A549 (cell line): ENCODE data around the gene GALNT5. TPM values are rescaled to one million over a fixed set of nuclear protein-coding genes. Genes with fewer than 3 reads are reported as not detected.

Source experiments
- ATAC-seq, 2 experiments: fragments of 200-7000 bp in 1 of 2; fragments of >200 bp in 1 of 2; cut with Nextera tagmentation in 1 of 2; cut with Tn5 transposase in 1 of 2; 3 replicates each; pipeline versions ENCODE4 v1.8.0 to v1.9.1; 2018 to 2020; ENCODE audit warnings: mild to moderate bottlenecking in 1 of 2, moderate library complexity in 1 of 2
- CTCF ChIA-PET: fragments of 300-600 bp; sonication (Branson Sonifier 250); formaldehyde crosslinking; extraction: SDS; loops from one replicate; lab custom pipeline; 2021; ENCODE audit warnings: antibody characterized with exemption, inconsistent platforms; lab: Yijun Ruan, JAX
- POLR2A ChIA-PET: fragments of 350-600 bp; formaldehyde crosslinking; extraction: SDS; loops from one replicate; lab custom pipeline; 2021; ENCODE audit warnings: antibody characterized with exemption, inconsistent platforms; lab: Yijun Ruan, JAX
- DNase-seq, 2 experiments: peaks; one replicate each; pipeline versions ENCODE4 v3.0.0 to v3.0.0-alpha.2; 2011 to 2016; ENCODE audit warnings: low read depth in 1 of 2, low spot score in 1 of 2
- FAIRE-seq: peaks from 2 replicates; lab custom pipeline; 2011; peaks lifted over from hg19 to GRCh38; lab: Jason Lieb, UNC
- H3K27ac ChIP-seq, 2 experiments: fragments of >200 bp; sonication (Bioruptor Twin); formaldehyde crosslinking; 3 replicates each; pipeline ENCODE4 v1.5.1; 2016 to 2017
- H3K4me1 ChIP-seq: fragments of >200 bp; sonication (Bioruptor Twin); formaldehyde crosslinking; 3 replicates; pipeline ENCODE4 v1.6.1; 2016
- H3K4me2 ChIP-seq: fragments of >200 bp; sonication (Bioruptor Twin); formaldehyde crosslinking; 3 replicates; pipeline ENCODE4 v1.6.1; 2016
- H3K4me3 ChIP-seq: fragments of >200 bp; sonication (Bioruptor Twin); formaldehyde crosslinking; 3 replicates; pipeline ENCODE4 v1.5.1; 2016
- H3K9me3 ChIP-seq: fragments of >200 bp; sonication (Bioruptor Twin); formaldehyde crosslinking; 3 replicates; pipeline ENCODE4 v1.6.1; 2016
- CBX2 ChIP-seq: fragments of 200-600 bp; sonication (generic); IDR thresholded peaks from 2 replicates; pipeline ENCODE4 v1.6.1; 2016; ENCODE audit warnings: low read depth, mild to moderate bottlenecking, borderline replicate concordance
- CBX8 ChIP-seq: fragments of 200-600 bp; sonication (generic); IDR thresholded peaks from 2 replicates; pipeline ENCODE4 v1.6.1; 2016
- CEBPB ChIP-seq, 2 experiments: fragments of >200 bp in 1 of 2; sonication (Bioruptor Twin) in 1 of 2; formaldehyde crosslinking in 1 of 2; IDR thresholded peaks; 2 replicates each; pipeline ENCODE4 v1.6.1; 2012 to 2016
- FOSL2 ChIP-seq, 2 experiments: fragments of 450-650 bp in 1 of 2; fragments of >200 bp in 1 of 2; sonication (Bioruptor Twin) in 1 of 2; formaldehyde crosslinking; IDR thresholded peaks; 2 replicates each; pipeline versions ENCODE4 v1.5.0 to v1.6.1; 2016 to 2020; ENCODE audit warnings: mild to moderate bottlenecking in 1 of 2, moderate library complexity in 1 of 2
- FOXS1 ChIP-seq: fragments of 250-450 bp; sonication (Bioruptor Pico); IDR thresholded peaks from 2 replicates; pipeline ENCODE4 v1.5.0; 2020; ENCODE audit warnings: mild to moderate bottlenecking, moderate library complexity
- HOXA7 ChIP-seq: fragments of 250-450 bp; sonication (Bioruptor Pico); IDR thresholded peaks from 2 replicates; pipeline ENCODE4 v1.5.0; 2020; ENCODE audit warnings: mild to moderate bottlenecking, moderate library complexity
- HOXB13 ChIP-seq: fragments of 250-450 bp; sonication (Bioruptor Pico); IDR thresholded peaks from 2 replicates; pipeline ENCODE4 v1.5.0; 2020; ENCODE audit warnings: low read depth, mild to moderate bottlenecking, moderate library complexity
- JUNB ChIP-seq: fragments of >200 bp; sonication (Bioruptor Twin); formaldehyde crosslinking; IDR thresholded peaks from 2 replicates; pipeline ENCODE4 v1.6.1; 2016
- KDM1A ChIP-seq: fragments of 200-600 bp; sonication (generic); IDR thresholded peaks from 2 replicates; pipeline ENCODE4 v1.6.1; 2016; ENCODE audit warnings: low read depth, mild to moderate bottlenecking
- KDM5A ChIP-seq: fragments of 200-600 bp; sonication (generic); IDR thresholded peaks from 2 replicates; pipeline ENCODE4 v1.6.1; 2016; ENCODE audit warnings: antibody characterized with exemption, mild to moderate bottlenecking
- MAZ ChIP-seq: fragments of 150-350 bp; IDR thresholded peaks from 2 replicates; pipeline ENCODE4 v1.6.1; 2014; ENCODE audit warnings: antibody characterized with exemption, low read depth, low read length, borderline replicate concordance
- MYC ChIP-seq: IDR thresholded peaks from 2 replicates; pipeline ENCODE4 v1.6.1; 2012; ENCODE audit warnings: mild to moderate bottlenecking, inconsistent platforms, low read length, improper control_type of control experiment, borderline replicate concordance
- NR3C1 ChIP-seq: fragments of >200 bp; sonication (Bioruptor Twin); formaldehyde crosslinking; IDR thresholded peaks from 3 replicates; pipeline ENCODE4 v1.6.1; 2017
- POLR2AphosphoS2 ChIP-seq: conservative IDR thresholded peaks from 2 replicates; pipeline ENCODE4 v1.6.1; 2012; ENCODE audit warnings: low read length, improper control_type of control experiment, inconsistent platforms
- RARB ChIP-seq: fragments of 250-450 bp; sonication (Bioruptor Pico); IDR thresholded peaks from 2 replicates; pipeline ENCODE4 v1.8.0; 2021; ENCODE audit warnings: mild to moderate bottlenecking, moderate library complexity
- TP53 ChIP-seq: fragments of 250-450 bp; sonication (Bioruptor Pico); IDR thresholded peaks from 2 replicates; pipeline ENCODE4 v1.5.0; 2021; ENCODE audit warnings: mild to moderate bottlenecking, moderate library complexity
- ZNF302 ChIP-seq: fragments of 250-450 bp; sonication (Bioruptor Pico); IDR thresholded peaks from 2 replicates; pipeline ENCODE4 v1.9.0; 2021; ENCODE audit warnings: inconsistent platforms, mild to moderate bottlenecking, moderate library complexity
- ZSCAN20 ChIP-seq: fragments of 250-450 bp; sonication (Bioruptor Pico); IDR thresholded peaks from 2 replicates; pipeline ENCODE4 v1.8.0; 2022; ENCODE audit warnings: mild to moderate bottlenecking, moderate library complexity
- WGBS: methylation state at CpG from one replicate; pipeline ENCODE4 v1.1.6; 2017; ENCODE audit errors: missing lambda C conversion rate; 5-methylcytosine and 5-hydroxymethylcytosine counted together
- polyA plus RNA-seq, 4 experiments: library from polyadenylated mRNA; depleted of rRNA in 3 of 4; stranded (reverse); fragments of >200 nt; fragmentation: RNase III in 1 of 4; extraction: RNeasy Plus Mini Kit Qiagen cat#74134 plus additional on column Dnase treatment in 1 of 4; gene quantifications; 2 replicates in 3 of 4; 3 replicates in 1 of 4; pipeline ENCODE4 v1.2.3, GENCODE V29; 2011 to 2017
- TF ChIP-seq, protein P1 (sequence below): IDR thresholded peaks from 2 replicates; pipeline ENCODE4 v1.6.1; 2012
- TF ChIP-seq, protein P2 (sequence below): fragments of 450-650 bp; IDR thresholded peaks from 2 replicates; pipeline ENCODE4 v1.6.1; 2014; ENCODE audit warnings: antibody characterized with exemption
- TF ChIP-seq, protein P3 (sequence below): IDR thresholded peaks from 2 replicates; pipeline ENCODE4 v1.6.1; 2012
- TF ChIP-seq, protein P4 (sequence below): fragments of 250-450 bp; sonication (Bioruptor Pico); IDR thresholded peaks from 2 replicates; pipeline ENCODE4 v1.5.0; 2020; ENCODE audit warnings: low read depth, mild to moderate bottlenecking, moderate library complexity
- TF ChIP-seq, protein P5 (sequence below): fragments of 250-450 bp; sonication (Bioruptor Pico); IDR thresholded peaks from 2 replicates; pipeline ENCODE4 v1.5.0; 2021; ENCODE audit warnings: mild to moderate bottlenecking, moderate library complexity, borderline replicate concordance
- TF ChIP-seq, protein P6 (sequence below): IDR thresholded peaks from 2 replicates; pipeline ENCODE4 v1.6.1; 2012; ENCODE audit warnings: low read depth, borderline replicate concordance
- TF ChIP-seq, protein P7 (sequence below): fragments of >200 bp; sonication (Bioruptor Twin); formaldehyde crosslinking; IDR thresholded peaks from 2 replicates; pipeline ENCODE4 v1.6.1; 2016

Gene GALNT5
- polyA plus RNA-seq, 2 of the 4 experiments (the other 2 are of a cell fraction) = 2.9 to 3.0 TPM

DNA sequence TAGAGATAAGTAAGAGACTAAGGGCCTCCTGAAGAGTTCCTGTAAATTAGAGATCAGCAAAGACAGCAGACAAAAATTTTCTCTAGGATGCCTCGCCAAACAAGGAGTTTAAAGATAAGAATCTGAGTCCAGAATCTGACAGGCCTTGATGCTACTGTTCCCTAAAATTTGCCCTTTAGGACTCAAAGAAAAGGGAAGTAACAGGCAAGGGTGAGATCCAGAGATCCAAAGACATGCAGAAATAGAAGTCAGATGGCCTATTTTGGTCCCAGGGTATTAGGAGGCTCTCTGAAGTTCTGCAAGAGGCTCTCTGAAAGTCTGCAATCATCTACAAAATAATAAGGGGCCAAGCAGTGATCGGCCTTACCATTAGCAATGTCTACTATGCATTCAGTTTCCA lies 33.0 kb downstream of the GALNT5 start:
- ATAC-seq (peak; percentile 30 to 42; a peak in 2 of 6 replicates), DNase-seq (no peak), FAIRE-seq (no peak)
- Histone ChIP-seq H3K4me1 (peaks cover 17% of the 10 kb centered on the region), H3K4me3 (no peak overlapping the region), H3K9me3 (no peaks in the 10 kb centered on the region), H3K27ac (peak overlapping the region; percentile 45 to 49; a peak in 4 of 6 replicates), H3K4me2 (peak overlapping the region; percentile 55)
- no peak for TF ChIP-seq POLR2AphosphoS2
- no peak for TF ChIP-seq TP53 (CRISPR knock-in tag)
- TF ChIP-seq ZNF302 = no peak
- no peak for TF ChIP-seq CBX2
- no peak for TF ChIP-seq HOXA7 (CRISPR knock-in tag)
- no peak for TF ChIP-seq MAZ
- no peak for TF ChIP-seq FOSL2 (IDR thresholded peaks at IDR 0.05)
- no peak for TF ChIP-seq FOSL2 (CRISPR knock-in tag; IDR thresholded peaks at IDR 0.05)
- TF ChIP-seq, protein P1, sequence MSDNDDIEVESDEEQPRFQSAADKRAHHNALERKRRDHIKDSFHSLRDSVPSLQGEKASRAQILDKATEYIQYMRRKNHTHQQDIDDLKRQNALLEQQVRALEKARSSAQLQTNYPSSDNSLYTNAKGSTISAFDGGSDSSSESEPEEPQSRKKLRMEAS = no peak
- TF ChIP-seq, protein P2, sequence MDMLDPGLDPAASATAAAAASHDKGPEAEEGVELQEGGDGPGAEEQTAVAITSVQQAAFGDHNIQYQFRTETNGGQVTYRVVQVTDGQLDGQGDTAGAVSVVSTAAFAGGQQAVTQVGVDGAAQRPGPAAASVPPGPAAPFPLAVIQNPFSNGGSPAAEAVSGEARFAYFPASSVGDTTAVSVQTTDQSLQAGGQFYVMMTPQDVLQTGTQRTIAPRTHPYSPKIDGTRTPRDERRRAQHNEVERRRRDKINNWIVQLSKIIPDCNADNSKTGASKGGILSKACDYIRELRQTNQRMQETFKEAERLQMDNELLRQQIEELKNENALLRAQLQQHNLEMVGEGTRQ = no peak
- no peak for TF ChIP-seq CEBPB (IDR thresholded peaks at IDR 0.05)
- TF ChIP-seq, protein P3, sequence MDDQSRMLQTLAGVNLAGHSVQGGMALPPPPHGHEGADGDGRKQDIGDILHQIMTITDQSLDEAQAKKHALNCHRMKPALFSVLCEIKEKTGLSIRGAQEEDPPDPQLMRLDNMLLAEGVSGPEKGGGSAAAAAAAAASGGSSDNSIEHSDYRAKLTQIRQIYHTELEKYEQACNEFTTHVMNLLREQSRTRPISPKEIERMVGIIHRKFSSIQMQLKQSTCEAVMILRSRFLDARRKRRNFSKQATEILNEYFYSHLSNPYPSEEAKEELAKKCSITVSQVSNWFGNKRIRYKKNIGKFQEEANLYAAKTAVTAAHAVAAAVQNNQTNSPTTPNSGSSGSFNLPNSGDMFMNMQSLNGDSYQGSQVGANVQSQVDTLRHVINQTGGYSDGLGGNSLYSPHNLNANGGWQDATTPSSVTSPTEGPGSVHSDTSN = no peak
- TF ChIP-seq, protein P4, sequence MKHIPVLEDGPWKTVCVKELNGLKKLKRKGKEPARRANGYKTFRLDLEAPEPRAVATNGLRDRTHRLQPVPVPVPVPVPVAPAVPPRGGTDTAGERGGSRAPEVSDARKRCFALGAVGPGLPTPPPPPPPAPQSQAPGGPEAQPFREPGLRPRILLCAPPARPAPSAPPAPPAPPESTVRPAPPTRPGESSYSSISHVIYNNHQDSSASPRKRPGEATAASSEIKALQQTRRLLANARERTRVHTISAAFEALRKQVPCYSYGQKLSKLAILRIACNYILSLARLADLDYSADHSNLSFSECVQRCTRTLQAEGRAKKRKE (CRISPR knock-in tag) = no peak
- TF ChIP-seq MYC = no peak
- no peak for TF ChIP-seq ZSCAN20
- TF ChIP-seq FOXS1 (CRISPR knock-in tag) = no peak
- ChIA-PET POLR2A (no interaction called here), CTCF (interaction anchor here (1.3 kb wide), 1 partner anchor 12 kb away, joined by 6 read pairs; no protein-coding TSS in a partner anchor)
- WGBS = 66% methylated on average over 2 of the region's 2 CpGs

DNA sequence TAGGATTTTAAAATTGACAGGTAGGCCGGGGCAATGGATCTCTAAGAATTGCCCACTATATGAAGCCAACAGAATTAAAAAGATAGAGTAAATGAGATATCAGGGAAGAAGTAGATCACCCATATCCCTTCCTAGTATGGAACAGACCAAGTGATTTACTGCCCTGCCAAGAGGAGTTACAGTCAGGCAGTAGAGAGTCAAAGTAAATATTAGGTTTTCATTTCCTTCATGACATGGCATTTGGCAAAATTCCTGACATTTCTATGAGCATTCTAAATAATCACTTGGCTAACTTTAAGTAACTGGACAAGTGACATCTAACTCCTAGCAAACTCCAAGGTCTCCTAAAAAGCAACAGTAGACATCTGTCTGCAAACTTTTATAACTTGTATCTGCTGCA lies 33.5 kb downstream of the GALNT5 start:
- ATAC-seq (peak; percentile 90 to 94), DNase-seq (peak in 1 of 2 experiments; percentile 65), FAIRE-seq (no peak)
- Histone ChIP-seq H3K27ac (peak overlapping the region; percentile 45 to 49; a peak in 4 of 6 replicates), H3K4me2 (peak overlapping the region; percentile 55), H3K9me3 (no peaks in the 10 kb centered on the region), H3K4me3 (no peak overlapping the region), H3K4me1 (peaks cover 17% of the 10 kb centered on the region)
- ChIA-PET POLR2A (no interaction called here), CTCF (interaction anchor here (1.2 to 2.2 kb wide), 2 partner anchors 12 to 36 kb away, joined by 7 to 11 read pairs; no protein-coding TSS in a partner anchor)
- 5% methylated on average over 1 of the region's 1 CpG for WGBS
- TF ChIP-seq JUNB (peak; percentile 40; the same call in 1 of the 2 replicates), MYC (no peak), RARB (CRISPR knock-in tag) (no peak), CBX8 (no peak)

DNA sequence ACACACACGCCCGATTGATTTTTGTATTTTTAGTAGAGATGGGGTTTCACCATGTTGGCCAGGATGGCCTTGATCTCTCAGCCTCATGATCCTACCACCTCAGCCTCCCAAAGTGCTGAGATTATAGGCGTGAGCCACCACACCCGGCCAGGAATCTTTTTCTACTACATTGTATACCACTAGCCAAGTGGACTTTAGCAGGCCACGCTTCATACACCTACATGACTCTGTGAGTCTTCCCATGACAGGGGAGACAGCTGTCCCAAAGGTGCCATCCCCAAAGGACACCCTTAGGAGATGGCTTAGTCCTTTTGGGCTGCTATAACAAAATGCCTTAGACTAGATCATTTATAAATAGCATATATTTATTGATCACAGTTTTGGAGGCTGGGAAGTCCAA lies 35.3 kb downstream of the GALNT5 start:
- ATAC-seq (no peak), DNase-seq (no peak), FAIRE-seq (no peak)
- H3K4me1 ChIP-seq = peaks cover 17% of the 10 kb centered on the region
- no peaks in the 10 kb centered on the region for H3K9me3 ChIP-seq
- 86% methylated on average over 5 of the region's 5 CpGs for WGBS
- 0 out of 6 replicates have a peak overlapping the region, but pooled peaks of 1 of the 2 experiments have one; percentile 6 for H3K27ac ChIP-seq
- ChIA-PET POLR2A (no interaction called here), CTCF (interaction anchor here (1.8 to 2.2 kb wide), 2 partner anchors 10 to 35 kb away, joined by 7 to 11 read pairs; no protein-coding TSS in a partner anchor)
- H3K4me2 ChIP-seq = no peak overlapping the region
- no peak overlapping the region for H3K4me3 ChIP-seq
- TF ChIP-seq, protein P5, sequence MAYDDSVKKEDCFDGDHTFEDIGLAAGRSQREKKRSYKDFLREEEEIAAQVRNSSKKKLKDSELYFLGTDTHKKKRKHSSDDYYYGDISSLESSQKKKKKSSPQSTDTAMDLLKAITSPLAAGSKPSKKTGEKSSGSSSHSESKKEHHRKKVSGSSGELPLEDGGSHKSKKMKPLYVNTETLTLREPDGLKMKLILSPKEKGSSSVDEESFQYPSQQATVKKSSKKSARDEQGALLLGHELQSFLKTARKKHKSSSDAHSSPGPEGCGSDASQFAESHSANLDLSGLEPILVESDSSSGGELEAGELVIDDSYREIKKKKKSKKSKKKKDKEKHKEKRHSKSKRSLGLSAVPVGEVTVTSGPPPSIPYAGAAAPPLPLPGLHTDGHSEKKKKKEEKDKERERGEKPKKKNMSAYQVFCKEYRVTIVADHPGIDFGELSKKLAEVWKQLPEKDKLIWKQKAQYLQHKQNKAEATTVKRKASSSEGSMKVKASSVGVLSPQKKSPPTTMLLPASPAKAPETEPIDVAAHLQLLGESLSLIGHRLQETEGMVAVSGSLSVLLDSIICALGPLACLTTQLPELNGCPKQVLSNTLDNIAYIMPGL (CRISPR knock-in tag) = no peak
- TF ChIP-seq CBX2 = no peak
- TF ChIP-seq HOXB13 (CRISPR knock-in tag) = no peak
- TF ChIP-seq KDM1A = no peak
- TF ChIP-seq KDM5A = no peak
- TF ChIP-seq, protein P6, sequence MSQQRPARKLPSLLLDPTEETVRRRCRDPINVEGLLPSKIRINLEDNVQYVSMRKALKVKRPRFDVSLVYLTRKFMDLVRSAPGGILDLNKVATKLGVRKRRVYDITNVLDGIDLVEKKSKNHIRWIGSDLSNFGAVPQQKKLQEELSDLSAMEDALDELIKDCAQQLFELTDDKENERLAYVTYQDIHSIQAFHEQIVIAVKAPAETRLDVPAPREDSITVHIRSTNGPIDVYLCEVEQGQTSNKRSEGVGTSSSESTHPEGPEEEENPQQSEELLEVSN = no peak
- no peak for TF ChIP-seq ZSCAN20
- no peak for TF ChIP-seq NR3C1
- TF ChIP-seq, protein P7, sequence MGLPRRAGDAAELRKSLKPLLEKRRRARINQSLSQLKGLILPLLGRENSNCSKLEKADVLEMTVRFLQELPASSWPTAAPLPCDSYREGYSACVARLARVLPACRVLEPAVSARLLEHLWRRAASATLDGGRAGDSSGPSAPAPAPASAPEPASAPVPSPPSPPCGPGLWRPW = no peak
